ENCODE data around the gene NPLOC4. TPM values are rescaled to one million over a fixed set of nuclear protein-coding genes. Genes with fewer than 3 reads are reported as not detected.

The NPLOC4 gene
- total and polyA plus RNA-seq, 4 donors = 30.1 to 98.0 (median 51.3) TPM

GRCh38 chr17:81539571-81539900, 97.4 kb downstream of the NPLOC4 start:
- DNase-seq = no peak
- Histone ChIP-seq H3K9me3 (ENCODE audit: control insufficient read depth in 4 of 4, insufficient read depth in 3 of 4, low read length in 3 of 4) (peaks cover 0 to 8% (median 0%) of the 10 kb centered on the region in 4 donors), H3K4me3 (no peak overlapping the region), H3K27me3 (ENCODE audit: control insufficient read depth in 3 of 3, insufficient read depth in 3 of 3, low read length in 2 of 3) (peaks cover 0 to 17% (median 12%) of the 10 kb centered on the region in 3 donors), H3K27ac (ENCODE audit: low read depth in 1 of 2, low read length in 1 of 2) (no peak overlapping the region), H3K4me1 (ENCODE audit: control insufficient read depth in 5 of 5, insufficient read depth in 5 of 5, low read length in 5 of 5) (peaks cover 0 to 8% (median 6%) of the 10 kb centered on the region in 5 donors), H3K9ac (ENCODE audit: insufficient read depth in 1 of 2, low read length in 2 of 2) (no peak overlapping the region), H3K36me3 (ENCODE audit: control insufficient read depth in 4 of 4, insufficient read depth in 4 of 4, low read length in 4 of 4) (peaks cover 3 to 52% (median 6%) of the 10 kb centered on the region in 4 donors)
- WGBS, 2 donors = 84% methylated on average over 10 of the region's 10 CpGs
- no peak for ATAC-seq (ENCODE audit: insufficient read depth, low FRiP score)
- no peak for TF ChIP-seq CTCF (IDR thresholded peaks at IDR 0.05; ENCODE audit: control extremely low read depth, extremely low read depth)

GRCh38 chr17:81538651-81539570, 98.0 kb downstream of the NPLOC4 start:
- WGBS, 2 donors = 93 to 96% methylated on average over 26 of the region's 26 CpGs
- ATAC-seq (ENCODE audit: insufficient read depth, low FRiP score) (no peak), DNase-seq (no peak)
- H3K27me3 ChIP-seq (ENCODE audit: control insufficient read depth in 3 of 3, insufficient read depth in 3 of 3, low read length in 2 of 3) = peaks cover 0 to 17% (median 12%) of the 10 kb centered on the region in 3 donors
- H3K4me3 ChIP-seq = no peak overlapping the region
- no peak for TF ChIP-seq CTCF (IDR thresholded peaks at IDR 0.05; ENCODE audit: control extremely low read depth, extremely low read depth)
- H3K4me1 ChIP-seq (ENCODE audit: control insufficient read depth in 5 of 5, insufficient read depth in 5 of 5, low read length in 5 of 5) = peaks cover 0 to 8% (median 6%) of the 10 kb centered on the region in 5 donors
- no peak overlapping the region for H3K27ac ChIP-seq (ENCODE audit: low read depth in 1 of 2, low read length in 1 of 2)
- H3K36me3 ChIP-seq (ENCODE audit: control insufficient read depth in 4 of 4, insufficient read depth in 4 of 4, low read length in 4 of 4) = peaks cover 3 to 46% (median 6%) of the 10 kb centered on the region in 4 donors
- peaks cover 0 to 8% (median 0%) of the 10 kb centered on the region in 4 donors for H3K9me3 ChIP-seq (ENCODE audit: control insufficient read depth in 4 of 4, insufficient read depth in 3 of 4, low read length in 3 of 4)
- H3K9ac ChIP-seq (ENCODE audit: insufficient read depth in 1 of 2, low read length in 2 of 2) = no peak overlapping the region

DNA sequence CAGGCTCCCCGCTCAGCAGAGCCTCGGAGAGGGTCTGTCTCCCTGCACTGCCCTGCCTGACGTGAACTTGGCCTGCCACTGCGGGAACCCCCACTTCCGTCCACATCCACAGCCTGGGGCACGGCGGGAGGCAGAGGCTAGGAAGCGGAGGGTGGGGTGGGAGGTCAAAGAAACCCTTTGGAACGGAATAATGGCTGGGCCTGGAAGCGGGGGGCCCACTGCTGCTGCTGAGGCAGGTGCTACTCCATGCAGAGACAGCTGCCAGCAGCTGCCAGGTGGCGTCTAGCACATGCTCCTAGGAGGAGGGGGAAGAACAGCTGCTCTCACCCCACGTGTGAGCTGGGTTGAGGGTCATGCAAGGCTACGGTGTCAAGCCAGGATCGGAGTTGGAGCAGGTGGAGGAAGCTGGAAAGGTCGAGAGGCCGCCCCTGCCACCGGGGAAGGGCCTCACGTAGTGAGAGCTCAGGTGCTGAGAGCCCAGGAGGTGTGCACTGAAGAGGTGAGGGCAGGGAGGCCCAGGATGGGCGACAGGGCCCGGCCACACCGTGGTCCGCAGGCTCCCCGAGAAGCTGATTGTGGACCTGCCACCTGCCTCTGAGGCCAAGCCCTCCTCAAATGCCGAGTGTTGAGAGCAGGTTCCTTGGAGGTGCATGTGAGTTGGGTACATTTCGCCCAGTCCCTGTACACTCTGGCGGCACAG, 98.9 kb downstream of the NPLOC4 start:
- DNase-seq (no peak), ATAC-seq (ENCODE audit: insufficient read depth, low FRiP score) (no peak)
- WGBS, 2 donors = 72 to 79% methylated on average over 24 to 26 of the region's 26 CpGs
- H3K9me3 ChIP-seq (ENCODE audit: control insufficient read depth in 4 of 4, insufficient read depth in 3 of 4, low read length in 3 of 4) = peaks cover 0 to 9% (median 0%) of the 10 kb centered on the region in 4 donors
- no peak for TF ChIP-seq CTCF (IDR thresholded peaks at IDR 0.05; ENCODE audit: control extremely low read depth, extremely low read depth)
- no peak overlapping the region for H3K4me3 ChIP-seq
- no peak overlapping the region for H3K27ac ChIP-seq (ENCODE audit: low read depth in 1 of 2, low read length in 1 of 2)
- H3K27me3 ChIP-seq (ENCODE audit: control insufficient read depth in 3 of 3, insufficient read depth in 3 of 3, low read length in 2 of 3) = peaks cover 0 to 17% (median 12%) of the 10 kb centered on the region in 3 donors
- peaks cover 2 to 37% (median 5%) of the 10 kb centered on the region in 4 donors for H3K36me3 ChIP-seq (ENCODE audit: control insufficient read depth in 4 of 4, insufficient read depth in 4 of 4, low read length in 4 of 4)
- peaks cover 0 to 8% (median 6%) of the 10 kb centered on the region in 5 donors for H3K4me1 ChIP-seq (ENCODE audit: control insufficient read depth in 5 of 5, insufficient read depth in 5 of 5, low read length in 5 of 5)
- no peak overlapping the region for H3K9ac ChIP-seq (ENCODE audit: insufficient read depth in 1 of 2, low read length in 2 of 2)

All from lung (tissue), 12 donors.